Body of pancreas (tissue), 4 donors: ENCODE data around the gene SGCE.

ENCODE experiments used
- CTCF ChIP-seq, 7 experiments: fragments of 450-650 bp in 4 of 7; fragments of 200-600 bp in 3 of 7; sonication (generic) in 3 of 7; IDR thresholded peaks; one replicate each; pipeline ENCODE4 v1.5.1; 2016 to 2019; ENCODE audit warnings: antibody characterized with exemption in 7 of 7
- POLR2A ChIP-seq, 3 donors: fragments of 450-650 bp; IDR thresholded peaks; one replicate each; pipeline ENCODE4 v1.6.1; 2016; ENCODE audit warnings: antibody characterized with exemption in 3 of 3, mild to moderate bottlenecking in 2 of 3

DNA sequence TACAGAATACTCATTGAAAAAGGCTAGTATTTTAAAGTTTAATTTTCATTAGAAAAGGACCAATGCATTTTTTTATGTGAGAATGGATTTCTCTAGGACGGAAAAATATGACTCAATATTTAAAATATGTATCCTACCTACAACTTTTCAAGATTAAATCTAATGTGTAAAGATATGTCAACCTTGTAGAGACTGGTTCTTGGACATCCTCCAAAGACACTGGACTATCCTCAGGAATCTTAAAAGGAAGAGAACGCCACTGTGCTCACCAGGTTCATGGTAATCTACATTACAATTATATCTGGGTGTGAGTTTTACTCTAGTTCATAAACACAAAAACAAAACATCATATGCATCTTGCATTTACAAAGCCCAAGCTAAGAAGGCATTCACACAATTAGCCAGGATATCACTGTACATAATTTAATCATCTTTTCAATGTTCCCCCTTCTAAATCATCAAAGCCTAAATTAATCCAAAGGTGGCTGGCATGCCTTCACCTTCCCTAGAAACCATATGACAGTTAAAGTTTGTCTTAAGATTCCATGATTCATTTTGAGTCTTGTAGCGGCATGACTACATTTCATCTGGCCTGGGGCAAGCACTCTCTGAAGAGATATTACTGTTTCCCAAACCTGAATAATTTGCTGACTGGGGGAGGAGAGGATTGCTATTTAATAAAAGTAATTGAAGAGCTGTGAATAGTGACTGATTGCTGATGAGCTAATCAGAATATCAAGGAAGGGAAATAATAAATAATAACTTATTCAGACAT, 12.0 kb downstream of the SGCE start:
- no peak for TF ChIP-seq POLR2A (IDR thresholded peaks at IDR 0.05)
- TF ChIP-seq CTCF (IDR thresholded peaks at IDR 0.05): no peak
